NCI-H82 treated with DMSO at 0.1 percent for 48 hours (cell line): ENCODE measurements around the gene SMYD3.
"Not testable (repeated sequence)": the region's sequence is repeated elsewhere in the genome, so short reads cannot be mapped to it uniquely, and the experiment has no call there.

Source experiments
- DNase-seq: peaks from one replicate; lab custom pipeline; 2025; ENCODE audit not compliant: unreplicated experiment; lab: John Stamatoyannopoulos, UW

SMYD3 gene

GRCh38 chr1:246367041-246367440 is 140.0 kb downstream of the SMYD3 start:
- no peak for DNase-seq

GRCh38 chr1:246365708-246366107 is 141.4 kb downstream of the SMYD3 start:
- no peak for DNase-seq

DNA sequence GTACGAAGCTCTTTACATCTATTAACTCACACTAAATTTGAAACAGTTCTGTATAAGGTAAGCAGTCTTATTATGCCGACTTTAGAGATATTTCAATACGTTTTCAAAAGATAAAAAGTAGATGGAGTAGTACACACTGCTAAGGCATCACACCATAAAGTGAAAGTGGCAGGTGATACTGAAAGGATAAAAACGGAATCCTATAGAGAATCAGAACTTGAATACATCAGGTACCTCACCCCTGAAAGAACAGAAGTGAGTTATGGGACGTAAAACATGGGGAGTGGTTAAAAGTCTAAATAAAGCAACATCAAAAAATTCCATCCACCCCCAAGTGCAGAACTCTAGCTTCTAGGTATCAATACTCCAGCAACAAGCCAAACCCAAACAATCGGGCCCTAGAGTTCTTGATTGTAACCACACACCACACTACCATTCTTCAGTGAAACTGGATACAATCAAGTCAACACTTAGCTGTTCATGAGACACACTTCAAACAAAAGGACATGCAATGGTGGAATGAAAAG is 142.6 kb downstream of the SMYD3 start:
- no peak for DNase-seq

DNA sequence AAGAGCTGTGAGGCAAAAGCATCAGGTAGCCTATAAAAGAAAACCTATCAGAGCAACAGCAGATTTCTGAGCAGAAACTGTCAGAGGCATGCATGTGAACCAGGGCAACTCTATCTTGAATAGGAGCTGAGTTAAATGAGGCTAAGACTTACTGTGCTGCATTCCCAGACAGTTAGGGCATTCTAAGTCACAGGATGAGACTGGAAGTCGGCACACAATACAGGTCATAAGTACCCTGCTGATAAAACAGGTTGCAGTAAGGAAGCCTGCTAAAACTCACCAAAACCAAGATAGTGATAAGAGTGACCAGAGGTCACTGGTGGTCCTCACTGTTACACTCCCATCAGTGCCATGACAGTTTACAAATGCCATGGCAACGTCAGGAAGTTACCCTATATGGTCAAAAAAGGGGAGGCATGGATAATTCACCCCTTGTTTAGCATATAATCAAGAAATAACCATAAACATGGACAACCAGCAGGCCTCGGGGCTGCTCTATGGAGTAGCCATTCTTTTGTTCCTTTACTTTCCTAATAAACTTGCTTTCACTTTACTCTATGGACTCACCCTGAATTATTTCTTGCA is 150.0 kb downstream of the SMYD3 start:
- DNase-seq = not testable (repeated sequence)

DNA sequence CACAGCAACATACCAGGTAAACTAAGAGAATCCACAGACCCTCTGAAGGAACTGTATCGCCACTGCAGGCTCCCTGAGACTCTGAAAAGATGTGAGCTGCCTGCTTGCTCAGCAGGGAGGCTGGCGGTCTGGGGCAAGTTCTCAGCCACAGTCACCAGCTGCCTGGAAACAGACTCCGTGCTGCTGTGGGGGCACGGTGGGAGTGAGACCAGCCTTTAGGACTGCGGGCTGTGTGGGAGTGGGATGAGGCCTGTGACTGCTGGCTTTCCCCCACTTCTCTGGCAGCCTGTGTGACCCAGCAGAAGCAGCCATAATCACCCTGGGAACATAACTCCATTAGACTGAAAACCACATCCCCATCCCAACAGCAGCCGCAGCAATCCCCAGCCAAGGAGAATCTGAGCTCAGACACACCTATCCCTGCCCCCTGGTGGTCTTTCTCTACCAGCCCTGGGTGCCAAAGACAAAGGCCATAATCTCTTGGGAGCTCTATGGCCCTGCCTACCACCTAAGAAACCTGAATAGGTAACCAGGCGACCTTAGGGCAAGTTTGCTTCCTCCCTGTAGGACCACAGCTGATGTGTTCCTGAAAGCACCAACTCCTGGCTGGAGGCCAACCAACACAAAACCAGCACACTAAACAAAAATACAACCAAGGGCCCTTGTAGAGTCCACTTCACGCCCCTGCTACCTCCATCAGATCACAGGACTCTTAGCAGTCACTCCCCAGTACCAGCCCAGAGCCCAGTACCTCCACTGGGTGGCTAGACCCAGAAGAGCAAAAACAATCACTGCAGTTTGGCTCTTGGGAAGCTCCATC is 151.5 kb downstream of the SMYD3 start:
- peak; percentile 47 for DNase-seq

DNA sequence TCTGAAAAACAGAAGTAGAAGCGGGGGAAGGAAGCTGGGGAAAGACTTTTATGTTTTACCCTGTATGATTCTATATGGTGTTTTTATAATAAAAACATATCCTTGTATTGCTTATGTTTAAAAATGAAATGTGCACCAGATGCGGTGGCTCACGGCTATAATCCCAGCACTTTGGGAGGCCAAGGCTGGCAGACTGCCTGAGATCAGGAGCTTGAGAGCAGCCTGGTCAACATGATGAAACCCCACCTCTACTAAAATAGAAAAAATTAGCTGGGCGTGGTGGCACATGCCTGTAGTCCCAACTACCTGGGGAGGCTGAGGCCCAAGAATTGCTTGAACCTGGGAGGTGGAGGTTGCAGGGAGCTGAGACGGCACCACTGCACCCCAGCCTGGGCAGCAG is 155.4 kb downstream of the SMYD3 start:
- DNase-seq = no peak

DNA sequence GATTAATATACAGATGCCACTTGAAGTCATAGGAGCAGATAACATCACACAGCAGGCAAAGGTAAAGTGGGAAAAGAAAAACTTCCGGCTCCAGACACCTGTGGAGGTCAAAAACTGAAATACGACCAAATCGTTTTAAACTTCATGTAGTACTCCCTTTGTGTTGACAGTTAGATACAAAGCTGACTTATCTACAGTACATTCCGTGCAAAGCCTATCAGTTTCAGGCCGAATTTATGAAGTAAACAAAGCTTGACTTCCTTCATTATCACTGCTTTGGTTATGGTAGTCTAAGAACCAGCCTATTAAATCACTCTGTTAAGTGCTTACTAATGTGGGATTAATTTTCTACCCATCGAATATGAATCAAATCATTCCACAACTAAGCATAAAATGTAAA is 156.3 kb downstream of the SMYD3 start:
- no peak for DNase-seq

- DNase-seq = no peak
These were observed 163.1 kb downstream of the SMYD3 start for GRCh38 chr1:246343937-246344336.

DNA sequence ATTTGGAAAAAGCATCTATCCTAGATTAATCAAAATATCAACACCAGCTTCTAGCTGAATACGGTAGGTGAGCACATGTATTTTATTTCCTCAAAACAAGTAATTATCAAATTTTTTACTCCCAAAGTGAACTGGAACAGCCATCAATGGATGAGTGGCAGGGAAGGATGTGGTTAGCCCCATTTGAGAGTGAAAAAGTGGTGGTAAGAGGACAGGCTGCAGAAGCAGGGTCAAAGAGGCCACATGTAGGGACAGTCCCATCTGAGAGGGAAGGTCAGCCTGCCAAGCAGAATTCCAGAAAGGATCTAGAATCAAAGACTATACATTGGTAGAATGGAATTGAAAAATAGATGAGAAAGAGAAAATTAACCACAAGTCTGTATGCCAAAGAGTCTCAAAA is 163.8 kb downstream of the SMYD3 start:
- no peak for DNase-seq

- no peak for DNase-seq
These were observed 168.5 kb downstream of the SMYD3 start for GRCh38 chr1:246338546-246338945.

DNA sequence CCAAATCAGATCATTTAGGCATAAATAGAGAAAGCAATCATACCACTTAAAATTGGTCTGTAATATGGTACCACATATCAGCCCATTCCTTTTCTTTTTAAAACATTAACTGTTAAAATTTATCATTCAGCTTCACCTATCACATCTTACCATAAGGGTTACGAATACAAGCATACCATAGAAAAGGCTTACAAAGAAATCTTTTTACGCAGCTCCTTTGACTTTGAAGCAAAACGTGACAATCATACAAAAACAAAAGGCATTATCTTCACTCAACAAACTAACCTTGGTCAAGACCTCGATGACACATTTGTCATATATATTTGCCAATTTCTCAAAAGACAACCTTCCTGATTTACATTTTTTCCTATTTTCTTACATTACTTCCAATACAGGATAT is 169.0 kb downstream of the SMYD3 start:
- no peak for DNase-seq

DNA sequence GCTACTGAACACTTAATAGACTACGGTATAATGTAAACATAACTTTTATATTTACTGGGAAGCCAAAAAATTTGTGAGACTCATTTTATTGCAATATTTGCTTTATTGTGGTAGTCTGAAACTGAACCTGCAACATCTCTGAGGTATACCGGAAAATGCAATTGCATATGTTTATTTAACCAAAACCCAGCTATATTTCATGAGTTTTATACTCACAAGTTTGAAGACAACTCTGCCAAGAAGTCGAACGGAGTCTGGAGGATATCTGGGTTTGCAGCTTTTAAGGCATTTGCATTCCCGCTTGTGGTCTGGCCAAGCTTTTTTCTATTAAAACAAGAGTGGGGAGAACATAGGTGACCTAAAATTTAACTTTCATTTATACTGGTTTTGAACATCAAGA is 171.9 kb downstream of the SMYD3 start:
- no peak for DNase-seq

DNA sequence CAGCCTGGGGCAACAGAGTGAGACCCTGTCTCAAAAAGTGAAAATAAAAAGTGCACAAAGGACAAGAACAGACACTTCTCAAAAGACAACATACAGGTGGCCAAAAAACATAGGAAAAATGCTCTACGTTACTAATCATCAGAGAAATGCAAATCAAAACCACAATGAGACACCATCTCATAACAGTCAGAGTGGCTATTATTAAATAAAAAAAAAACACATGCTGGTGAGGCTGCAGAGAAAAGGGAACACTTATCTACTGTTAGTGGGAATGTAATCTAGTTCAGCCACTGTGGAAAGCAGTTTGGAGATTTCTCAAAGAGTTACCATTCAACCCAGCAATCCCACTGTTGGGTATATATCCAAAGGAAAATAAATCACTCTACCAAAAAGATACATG is 173.2 kb downstream of the SMYD3 start:
- DNase-seq = no peak

DNA sequence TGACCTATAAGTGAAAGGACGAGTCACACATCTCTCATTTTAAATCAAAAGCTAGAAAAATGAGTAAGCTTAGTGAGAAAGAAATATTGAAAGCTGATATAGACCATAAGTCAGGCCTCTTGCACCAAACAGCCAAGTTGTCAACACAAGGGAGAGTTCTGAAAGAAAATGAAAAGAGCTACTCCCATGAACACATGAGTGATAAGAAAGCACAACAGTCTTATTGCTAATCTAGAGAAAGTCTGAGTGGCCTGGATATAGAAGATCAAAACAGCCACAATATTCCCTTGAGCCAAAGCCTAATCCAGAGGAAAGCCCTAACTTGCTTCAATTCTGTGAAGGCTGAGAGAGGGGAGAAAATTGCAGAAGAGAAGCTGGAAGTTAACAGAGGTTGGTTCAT is 175.0 kb downstream of the SMYD3 start:
- no peak for DNase-seq

DNA sequence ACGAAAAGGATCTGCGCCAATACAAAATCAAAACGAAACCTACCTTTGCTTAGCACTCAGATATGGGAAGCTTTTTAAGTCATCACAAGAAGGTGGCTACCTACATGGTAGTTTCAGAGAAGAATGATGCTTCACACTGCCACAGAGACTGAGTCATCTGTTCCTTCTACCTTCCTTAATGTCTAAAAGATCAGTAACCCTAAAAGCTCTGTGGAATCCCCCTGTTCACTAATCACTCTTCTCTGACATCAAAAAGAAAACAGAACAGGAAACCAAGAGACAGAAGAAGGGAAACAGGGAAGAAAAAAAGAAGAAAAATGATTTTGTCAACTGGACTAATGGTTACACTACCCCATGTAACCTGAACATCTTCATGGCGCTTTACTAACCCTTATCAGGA is 177.2 kb downstream of the SMYD3 start:
- DNase-seq = no peak

- DNase-seq = not testable (repeated sequence)
These were observed 177.8 kb downstream of the SMYD3 start for GRCh38 chr1:246329292-246329691.

DNA sequence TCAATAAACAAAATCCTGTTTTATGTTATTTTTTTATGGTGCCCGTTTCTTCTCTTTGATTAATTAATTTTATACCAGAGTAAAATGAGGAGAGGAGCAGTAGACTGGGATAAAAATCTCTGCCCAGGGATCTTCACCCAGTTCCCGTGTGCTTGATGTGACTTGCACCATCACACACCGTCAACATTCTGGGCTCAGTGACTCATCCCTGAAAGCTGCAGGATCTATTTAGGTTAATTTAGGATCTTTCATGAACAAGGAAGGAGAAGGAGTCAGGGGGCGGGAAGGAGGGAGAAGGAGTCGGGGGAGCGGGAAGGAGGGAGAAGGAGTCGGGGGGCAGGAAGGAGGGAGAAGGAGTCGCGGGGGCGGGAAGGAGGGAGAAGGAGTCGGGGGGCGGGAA is 182.4 kb downstream of the SMYD3 start:
- no peak for DNase-seq

- DNase-seq = not testable (repeated sequence)
These were observed 183.0 kb downstream of the SMYD3 start for GRCh38 chr1:246324033-246324432.

GRCh38 chr1:246320286-246320685 is 186.8 kb downstream of the SMYD3 start:
- no peak for DNase-seq

DNA sequence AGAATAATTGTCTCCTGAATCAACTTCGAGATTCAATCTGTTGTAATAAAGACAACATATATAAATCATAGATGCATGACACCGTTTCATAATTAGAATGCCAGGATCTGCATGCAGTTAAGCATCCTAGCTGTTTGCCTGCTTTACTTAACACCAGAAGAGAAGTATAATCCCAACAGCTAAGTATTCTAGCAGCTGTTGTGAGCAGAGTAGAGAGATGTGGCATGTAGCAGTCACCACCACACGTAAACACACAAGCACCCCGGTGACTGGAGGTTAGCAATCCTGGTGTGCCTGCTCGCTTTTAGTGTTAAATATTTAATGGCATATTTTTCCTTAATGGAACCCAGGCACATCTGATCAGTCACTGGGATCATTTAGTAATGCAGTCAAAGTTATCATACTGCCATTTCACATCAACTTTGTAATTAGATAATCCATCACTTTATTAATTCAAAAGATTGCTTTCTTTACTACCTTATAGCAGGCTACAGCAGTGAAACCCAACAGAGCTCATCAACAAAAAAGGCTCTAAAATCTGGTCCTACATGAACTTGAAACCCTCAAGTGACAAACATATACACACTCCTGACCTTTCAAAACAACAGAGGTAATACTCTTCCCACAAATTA is 187.9 kb downstream of the SMYD3 start:
- peak; percentile 89 for DNase-seq

DNA sequence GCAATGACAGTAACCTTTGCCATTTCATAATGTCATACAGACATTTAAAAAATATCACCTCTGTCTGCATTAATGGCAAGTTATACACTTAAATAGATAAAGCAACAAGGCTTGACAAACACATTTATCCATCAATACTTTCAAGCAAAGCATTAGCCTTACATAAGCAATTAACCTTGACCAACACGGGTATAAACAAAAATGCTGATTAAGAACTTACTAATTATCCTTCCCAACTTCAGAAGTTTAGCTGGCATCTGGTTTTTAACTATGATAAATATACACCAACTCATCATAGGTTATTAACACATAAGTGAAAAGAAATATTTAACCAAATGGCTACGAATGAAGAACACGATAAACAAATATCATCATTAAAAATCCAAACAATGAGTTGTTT is 188.5 kb downstream of the SMYD3 start:
- DNase-seq = no peak

DNA sequence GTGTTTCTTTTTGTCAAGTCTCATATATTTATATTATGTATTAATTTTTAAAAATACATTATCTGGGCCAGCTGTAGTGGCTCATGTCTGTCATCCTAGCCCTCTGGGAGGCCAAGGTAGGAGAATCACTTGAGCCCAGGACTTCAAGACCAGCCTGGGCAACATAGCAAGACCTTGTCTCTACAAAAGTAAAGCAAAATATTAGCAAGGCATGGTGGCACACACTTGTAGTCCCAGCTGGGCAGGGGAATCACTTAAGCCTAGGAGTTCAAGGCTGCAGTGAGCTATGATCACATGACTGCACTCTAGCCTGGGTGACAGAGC is 189.1 kb downstream of the SMYD3 start:
- no peak for DNase-seq
